BE2C (cell line): Measurements from ENCODE around the gene MSH3.
"Not testable (repeated sequence)": the region's sequence is repeated elsewhere in the genome, so short reads cannot be mapped to it uniquely, and the experiment has no call there.

Experiments used
- DNase-seq: peaks from one replicate; pipeline ENCODE4 v3.0.0-alpha.2; 2020
- H3K27me3 ChIP-seq: fragments of 250-450 bp; sonication (Bioruptor Pico); 2 replicates; pipeline ENCODE4 v1.5.1; 2020; ENCODE audit warnings: mild to moderate bottlenecking
- H3K36me3 ChIP-seq: fragments of 250-450 bp; sonication (Bioruptor Pico); 2 replicates; pipeline ENCODE4 v1.5.1; 2020; ENCODE audit warnings: mild to moderate bottlenecking
- H3K4me1 ChIP-seq: fragments of 250-450 bp; sonication (Bioruptor Pico); 2 replicates; pipeline ENCODE4 v1.5.1; 2020
- H3K4me3 ChIP-seq: 2 replicates; pipeline ENCODE4 v1.5.1; 2011; ENCODE audit warnings: low read depth, low read length
- H3K9me3 ChIP-seq: fragments of 250-450 bp; sonication (Bioruptor Pico); 2 replicates; pipeline ENCODE4 v1.5.1; 2020
- CTCF ChIP-seq: IDR thresholded peaks from 2 replicates; pipeline ENCODE4 v1.5.1; 2012; ENCODE audit warnings: mild to moderate bottlenecking, low read depth, low read length

MSH3 gene

GRCh38 chr5:80806929-80807328, 152.5 kb downstream of the MSH3 start:
- no peak for DNase-seq
- H3K36me3 ChIP-seq = no peaks in the 10 kb centered on the region

GRCh38 chr5:80809451-80809850, 155.0 kb downstream of the MSH3 start:
- Histone ChIP-seq H3K4me1 (no peaks in the 10 kb centered on the region), H3K9me3 (no peaks in the 10 kb centered on the region), H3K4me3 (no peak overlapping the region), H3K27me3 (no peaks in the 10 kb centered on the region), H3K36me3 (no peaks in the 10 kb centered on the region)
- no peak for DNase-seq
- TF ChIP-seq CTCF = no peak

More at GRCh38 chr5:80806929-80807328, 152.5 kb downstream of the MSH3 start:
- no peak for TF ChIP-seq CTCF
- Histone ChIP-seq H3K4me1 (no peaks in the 10 kb centered on the region), H3K4me3 (no peak overlapping the region), H3K27me3 (no peaks in the 10 kb centered on the region), H3K9me3 (no peaks in the 10 kb centered on the region)

DNA sequence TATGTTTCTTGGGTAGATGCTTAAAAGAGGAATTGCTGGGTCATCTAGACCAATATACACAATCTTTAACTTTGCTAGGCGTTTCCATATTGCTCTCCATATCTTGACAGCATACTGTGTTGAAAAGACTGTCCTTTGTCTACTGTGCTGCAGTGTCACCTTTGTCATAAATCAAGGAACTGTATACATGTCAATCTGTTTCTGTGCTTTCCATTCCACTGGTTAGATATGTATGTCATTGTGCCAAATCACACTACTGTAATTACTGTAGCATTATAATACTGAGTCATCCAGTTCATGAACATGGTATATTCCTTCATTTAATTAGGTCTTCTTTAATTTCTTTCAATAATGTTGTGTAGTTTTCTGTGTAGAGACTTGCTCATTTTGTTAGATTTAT, 156.0 kb downstream of the MSH3 start:
- TF ChIP-seq CTCF = no peak
- H3K4me3 ChIP-seq = no peak overlapping the region
- DNase-seq = no peak
- no peaks in the 10 kb centered on the region for H3K27me3 ChIP-seq
- no peaks in the 10 kb centered on the region for H3K9me3 ChIP-seq
- H3K4me1 ChIP-seq = no peaks in the 10 kb centered on the region
- H3K36me3 ChIP-seq = no peaks in the 10 kb centered on the region

GRCh38 chr5:80816590-80816989, 162.1 kb downstream of the MSH3 start:
- Histone ChIP-seq H3K27me3 (no peaks in the 10 kb centered on the region), H3K4me1 (no peaks in the 10 kb centered on the region), H3K9me3 (no peaks in the 10 kb centered on the region), H3K4me3 (no peak overlapping the region), H3K36me3 (no peaks in the 10 kb centered on the region)
- no peak for DNase-seq
- no peak for TF ChIP-seq CTCF

DNA sequence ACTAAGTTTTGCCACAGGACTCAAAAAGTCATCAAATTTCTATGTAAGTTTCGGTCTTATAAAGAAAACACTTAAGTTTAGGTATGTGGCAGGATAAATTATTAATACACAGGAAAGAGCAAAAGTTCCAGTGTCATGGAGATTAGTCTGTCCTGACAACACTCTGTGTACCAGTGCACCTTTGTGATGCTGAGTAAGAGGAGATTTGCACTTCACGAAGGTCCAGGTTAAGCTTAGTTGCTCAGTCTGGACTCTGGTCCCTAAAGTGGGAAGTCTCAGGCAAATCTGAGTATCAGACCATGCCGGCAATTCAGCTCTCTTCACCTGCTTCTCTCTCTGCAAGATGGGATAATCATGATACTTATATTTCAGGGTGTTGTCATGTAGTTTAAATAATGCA, 166.2 kb downstream of the MSH3 start:
- Histone ChIP-seq H3K27me3 (no peaks in the 10 kb centered on the region), H3K36me3 (no peaks in the 10 kb centered on the region), H3K9me3 (no peaks in the 10 kb centered on the region), H3K4me1 (no peaks in the 10 kb centered on the region), H3K4me3 (no peak overlapping the region)
- no peak for DNase-seq
- no peak for TF ChIP-seq CTCF

DNA sequence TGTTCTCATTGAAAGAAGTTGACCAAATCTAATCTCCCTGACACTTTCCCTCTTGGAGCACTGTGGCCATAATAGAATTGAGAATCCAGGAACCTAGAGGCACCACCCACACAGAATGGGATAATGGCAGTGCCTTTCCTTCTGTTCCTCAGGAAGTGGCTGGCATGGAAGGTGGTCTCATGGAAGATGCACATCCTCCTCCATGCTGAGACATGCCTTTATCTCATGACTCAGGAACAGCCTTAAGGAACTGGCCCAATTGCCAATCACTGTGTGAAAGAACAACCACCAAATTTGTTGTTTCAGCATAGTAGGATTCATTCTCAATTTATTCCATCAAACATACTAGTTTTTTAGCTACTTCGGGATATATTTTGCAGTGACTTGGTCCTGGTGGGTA, 168.2 kb downstream of the MSH3 start:
- no peak for TF ChIP-seq CTCF
- Histone ChIP-seq H3K4me1 (no peaks in the 10 kb centered on the region), H3K36me3 (no peaks in the 10 kb centered on the region; the same call in 1 of the 2 replicates)

GRCh38 chr5:80824159-80824558, 169.7 kb downstream of the MSH3 start:
- H3K9me3 ChIP-seq, H3K4me1 ChIP-seq, H3K36me3 ChIP-seq, H3K27me3 ChIP-seq, DNase-seq, H3K4me3 ChIP-seq: not testable (repeated sequence)

More for the DNA sequence above, 168.2 kb downstream of the MSH3 start:
- H3K27me3 ChIP-seq = no peaks in the 10 kb centered on the region
- no peak overlapping the region for H3K4me3 ChIP-seq
- no peaks in the 10 kb centered on the region for H3K9me3 ChIP-seq
- no peak for DNase-seq
